ENCODE results near the gene FHIP1A. TPM values are rescaled to one million over a fixed set of nuclear protein-coding genes. Genes with fewer than 3 reads are reported as not detected.

The FHIP1A gene
- total RNA-seq, 1 donor from 2014 or later, result 11.5 TPM

DNA sequence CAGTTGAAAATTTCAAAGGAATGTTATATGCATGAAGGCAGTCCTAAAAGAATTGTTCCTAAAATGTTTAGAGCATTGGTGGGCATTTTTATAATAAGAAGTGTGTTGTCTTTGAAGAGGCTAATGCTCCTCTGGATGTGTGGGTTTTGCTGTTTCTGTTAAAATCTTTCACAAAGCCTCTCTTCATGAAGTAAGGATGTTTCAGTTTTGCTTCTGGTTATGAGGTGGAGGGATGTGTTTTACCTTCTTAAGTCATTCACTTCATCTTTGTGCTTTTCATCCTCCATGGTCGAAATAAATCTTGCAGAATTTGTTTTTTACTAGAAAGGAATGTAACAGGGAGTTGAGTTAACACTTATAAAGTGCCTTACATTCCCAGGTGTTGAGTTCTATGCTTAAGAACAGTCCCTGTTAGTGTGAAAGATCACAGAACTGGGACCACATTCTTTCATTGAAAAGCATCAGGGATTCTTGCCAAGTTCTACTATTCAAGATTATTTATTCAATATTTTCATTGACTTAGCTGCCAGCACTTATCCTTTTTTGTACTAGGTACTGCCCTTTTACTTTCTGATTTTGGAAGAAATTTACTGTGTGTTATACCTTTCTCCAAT is 21.1 kb downstream of the FHIP1A start:
- no peak for TF ChIP-seq CTCF (IDR thresholded peaks at IDR 0.05; ENCODE audit: insufficient read depth, low read length, poor library complexity, severe bottlenecking)
- H3K4me3 ChIP-seq (ENCODE audit: low read depth, low read length), result no peak overlapping the region
- no peak for DNase-seq (ENCODE audit: low read depth)
- H3K36me3 ChIP-seq (ENCODE audit: control insufficient read depth, insufficient read depth, low read length), result no peaks in the 10 kb centered on the region
- H3K27me3 ChIP-seq (ENCODE audit: control insufficient read depth, insufficient read depth, low read length), result no peaks in the 10 kb centered on the region

DNA sequence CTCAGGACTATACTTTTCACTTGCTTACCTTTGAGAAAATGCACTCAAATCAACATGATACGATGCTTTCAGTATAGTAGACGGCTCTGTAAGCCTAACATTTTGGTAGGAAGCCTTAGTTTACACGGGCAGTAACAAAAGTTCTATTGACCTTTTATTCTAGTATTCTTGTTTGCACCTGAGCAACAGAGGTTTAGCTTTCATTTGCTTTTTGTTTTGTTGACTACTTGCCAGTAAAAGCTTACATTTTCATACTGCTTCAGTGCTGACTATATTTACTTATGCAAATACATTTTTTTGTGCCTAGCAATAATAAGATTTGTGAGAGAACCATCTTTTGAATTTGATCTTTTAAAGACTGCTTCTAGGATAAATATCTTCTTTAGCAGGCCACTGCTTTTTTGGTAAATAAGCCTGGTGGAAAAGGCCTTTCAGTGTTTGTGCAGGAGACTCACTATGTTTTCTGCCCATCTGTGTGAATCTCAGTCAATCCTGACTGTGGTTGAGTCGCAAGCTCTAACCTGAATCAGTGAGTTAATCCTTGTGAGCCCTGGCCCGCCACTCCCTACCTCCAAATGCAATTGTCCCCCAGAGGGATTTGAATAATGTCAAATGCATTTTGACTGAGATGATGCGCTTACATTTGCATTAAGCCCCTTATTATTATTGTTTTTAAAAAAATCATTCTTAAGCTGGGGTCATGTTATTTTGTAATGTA is 21.9 kb downstream of the FHIP1A start:
- TF ChIP-seq CTCF (IDR thresholded peaks at IDR 0.05; ENCODE audit: insufficient read depth, low read length, poor library complexity, severe bottlenecking), result no peak
- DNase-seq (ENCODE audit: low read depth), result no peak
- Histone ChIP-seq H3K4me3 (ENCODE audit: low read depth, low read length) (no peak overlapping the region), H3K27me3 (ENCODE audit: control insufficient read depth, insufficient read depth, low read length) (no peaks in the 10 kb centered on the region), H3K36me3 (ENCODE audit: control insufficient read depth, insufficient read depth, low read length) (no peaks in the 10 kb centered on the region)

DNA sequence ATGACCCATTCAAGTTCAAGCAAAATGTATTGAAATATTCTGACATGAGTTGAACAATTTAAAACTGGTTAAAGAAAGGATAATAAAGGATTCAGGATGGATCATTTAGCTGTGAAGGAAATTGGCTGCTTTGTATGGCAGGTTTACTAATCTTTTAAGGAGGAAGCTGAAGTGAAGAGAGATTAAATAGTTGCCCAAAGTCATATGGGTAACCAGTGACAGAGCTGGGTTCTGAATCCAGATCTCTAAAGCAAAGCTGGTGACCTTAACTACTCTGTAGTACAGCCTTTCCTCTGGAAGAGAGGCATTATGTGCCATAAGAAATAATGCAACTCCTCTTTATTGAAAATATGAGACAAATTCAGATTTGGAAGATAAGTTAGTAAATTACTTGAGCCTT is 22.8 kb downstream of the FHIP1A start:
- no peak overlapping the region for H3K4me3 ChIP-seq (ENCODE audit: low read depth, low read length)
- H3K27me3 ChIP-seq (ENCODE audit: control insufficient read depth, insufficient read depth, low read length), result no peaks in the 10 kb centered on the region
- H3K36me3 ChIP-seq (ENCODE audit: control insufficient read depth, insufficient read depth, low read length), result no peaks in the 10 kb centered on the region
- DNase-seq (ENCODE audit: low read depth), result no peak
- TF ChIP-seq CTCF (IDR thresholded peaks at IDR 0.05; ENCODE audit: insufficient read depth, low read length, poor library complexity, severe bottlenecking), result no peak

DNA sequence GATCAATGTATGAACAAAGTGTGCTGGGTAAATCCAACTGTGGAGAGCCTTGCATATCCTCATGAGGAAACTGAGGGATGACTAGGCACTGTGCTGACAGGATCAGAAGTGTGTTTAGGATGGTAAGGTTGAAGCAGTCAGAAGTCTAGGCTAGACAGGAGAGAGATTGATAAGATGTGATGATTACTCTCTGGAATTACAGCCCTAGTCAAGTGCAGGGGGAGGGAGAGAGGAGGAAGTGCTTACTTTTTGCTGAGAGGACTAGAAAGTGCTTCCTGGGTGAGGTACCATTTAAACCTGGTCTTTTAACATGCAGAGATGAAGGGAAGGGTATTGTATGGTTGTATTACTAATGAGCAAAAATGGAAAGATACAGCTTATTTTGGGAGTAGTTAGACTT is 23.7 kb downstream of the FHIP1A start:
- no peaks in the 10 kb centered on the region for H3K36me3 ChIP-seq (ENCODE audit: control insufficient read depth, insufficient read depth, low read length)
- H3K4me3 ChIP-seq (ENCODE audit: low read depth, low read length), result no peak overlapping the region
- no peak for TF ChIP-seq CTCF (IDR thresholded peaks at IDR 0.05; ENCODE audit: insufficient read depth, low read length, poor library complexity, severe bottlenecking)
- no peaks in the 10 kb centered on the region for H3K27me3 ChIP-seq (ENCODE audit: control insufficient read depth, insufficient read depth, low read length)
- no peak for DNase-seq (ENCODE audit: low read depth)

- DNase-seq (ENCODE audit: low read depth), result no peak
- H3K4me3 ChIP-seq (ENCODE audit: low read depth, low read length), result no peak overlapping the region
These were observed 25.3 kb downstream of the FHIP1A start for GRCh38 chr4:151434183-151434860.

More at GRCh38 chr4:151434183-151434860, 25.3 kb downstream of the FHIP1A start:
- H3K27me3 ChIP-seq (ENCODE audit: control insufficient read depth, insufficient read depth, low read length), result no peaks in the 10 kb centered on the region
- no peaks in the 10 kb centered on the region for H3K36me3 ChIP-seq (ENCODE audit: control insufficient read depth, insufficient read depth, low read length)
- TF ChIP-seq CTCF (IDR thresholded peaks at IDR 0.05; ENCODE audit: insufficient read depth, low read length, poor library complexity, severe bottlenecking), result no peak

Measured in kidney epithelial cell (primary cell).